HEK293 (cell line): Measurements from ENCODE around the gene PRX.

Experiments
- ZNF138 ChIP-seq: fragments of 450-650 bp; formaldehyde crosslinking; IDR thresholded peaks from 2 replicates; pipeline ENCODE4 v1.5.1; 2016; ENCODE audit warnings: missing biosample characterization, missing genetic modification characterization, borderline replicate concordance
- ZNF366 ChIP-seq: fragments of 450-650 bp; formaldehyde crosslinking; conservative IDR thresholded peaks from 2 replicates; pipeline ENCODE4 v1.5.1; 2016; ENCODE audit warnings: missing biosample characterization, missing genetic modification characterization
- TF ChIP-seq, protein P1 (sequence below): fragments of 450-650 bp; formaldehyde crosslinking; IDR thresholded peaks from 2 replicates; pipeline ENCODE4 v1.5.1; 2016; ENCODE audit warnings: missing biosample characterization, missing genetic modification characterization
- TF ChIP-seq, protein P2 (sequence below): fragments of 450-650 bp; formaldehyde crosslinking; IDR thresholded peaks from 2 replicates; pipeline ENCODE4 v1.5.1; 2016; ENCODE audit warnings: missing biosample characterization, missing genetic modification characterization

DNA sequence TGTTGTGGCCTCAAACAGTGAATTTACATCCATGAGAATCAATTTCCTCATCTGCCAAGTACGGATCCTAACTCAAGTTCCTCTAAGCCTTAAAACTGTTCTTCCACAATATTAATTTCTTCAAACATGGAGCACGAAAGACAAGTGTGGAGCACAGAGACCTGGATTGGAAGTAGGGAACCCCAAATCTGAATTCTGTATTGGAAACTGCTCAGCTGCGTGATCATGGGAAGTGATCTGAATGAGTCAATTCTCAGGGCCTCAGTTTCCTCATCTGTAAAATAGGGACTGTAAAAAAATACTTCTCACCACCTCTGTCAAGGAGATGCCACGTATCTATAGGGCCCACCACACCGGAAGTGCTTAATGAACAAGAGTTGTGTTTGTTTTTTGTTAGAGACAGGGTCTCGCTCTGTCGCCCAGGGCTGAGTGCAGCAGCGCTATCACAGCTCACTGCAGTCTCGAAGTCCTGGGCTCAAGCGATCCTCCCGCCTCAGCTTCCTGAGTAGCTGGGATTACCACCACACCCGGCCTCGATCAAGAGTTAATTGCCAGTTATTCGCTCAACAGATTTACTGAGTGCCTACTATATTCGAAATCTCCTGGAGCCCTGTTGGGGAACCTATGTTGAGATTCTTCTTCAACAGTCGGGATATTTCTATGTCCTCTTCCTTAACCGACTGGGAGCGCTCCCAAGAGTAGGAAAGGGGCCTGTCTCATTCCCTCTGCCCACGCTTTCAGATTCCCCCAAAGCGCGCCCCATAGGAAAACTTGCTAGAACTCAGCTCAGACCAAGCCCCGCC is 29.4 kb upstream of the PRX start:
- TF ChIP-seq, protein P1, sequence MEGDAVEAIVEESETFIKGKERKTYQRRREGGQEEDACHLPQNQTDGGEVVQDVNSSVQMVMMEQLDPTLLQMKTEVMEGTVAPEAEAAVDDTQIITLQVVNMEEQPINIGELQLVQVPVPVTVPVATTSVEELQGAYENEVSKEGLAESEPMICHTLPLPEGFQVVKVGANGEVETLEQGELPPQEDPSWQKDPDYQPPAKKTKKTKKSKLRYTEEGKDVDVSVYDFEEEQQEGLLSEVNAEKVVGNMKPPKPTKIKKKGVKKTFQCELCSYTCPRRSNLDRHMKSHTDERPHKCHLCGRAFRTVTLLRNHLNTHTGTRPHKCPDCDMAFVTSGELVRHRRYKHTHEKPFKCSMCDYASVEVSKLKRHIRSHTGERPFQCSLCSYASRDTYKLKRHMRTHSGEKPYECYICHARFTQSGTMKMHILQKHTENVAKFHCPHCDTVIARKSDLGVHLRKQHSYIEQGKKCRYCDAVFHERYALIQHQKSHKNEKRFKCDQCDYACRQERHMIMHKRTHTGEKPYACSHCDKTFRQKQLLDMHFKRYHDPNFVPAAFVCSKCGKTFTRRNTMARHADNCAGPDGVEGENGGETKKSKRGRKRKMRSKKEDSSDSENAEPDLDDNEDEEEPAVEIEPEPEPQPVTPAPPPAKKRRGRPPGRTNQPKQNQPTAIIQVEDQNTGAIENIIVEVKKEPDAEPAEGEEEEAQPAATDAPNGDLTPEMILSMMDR = no peak
- TF ChIP-seq ZNF366 (tag by site-specific recombination) (no peak), ZNF138 (no peak)
- TF ChIP-seq, protein P2, sequence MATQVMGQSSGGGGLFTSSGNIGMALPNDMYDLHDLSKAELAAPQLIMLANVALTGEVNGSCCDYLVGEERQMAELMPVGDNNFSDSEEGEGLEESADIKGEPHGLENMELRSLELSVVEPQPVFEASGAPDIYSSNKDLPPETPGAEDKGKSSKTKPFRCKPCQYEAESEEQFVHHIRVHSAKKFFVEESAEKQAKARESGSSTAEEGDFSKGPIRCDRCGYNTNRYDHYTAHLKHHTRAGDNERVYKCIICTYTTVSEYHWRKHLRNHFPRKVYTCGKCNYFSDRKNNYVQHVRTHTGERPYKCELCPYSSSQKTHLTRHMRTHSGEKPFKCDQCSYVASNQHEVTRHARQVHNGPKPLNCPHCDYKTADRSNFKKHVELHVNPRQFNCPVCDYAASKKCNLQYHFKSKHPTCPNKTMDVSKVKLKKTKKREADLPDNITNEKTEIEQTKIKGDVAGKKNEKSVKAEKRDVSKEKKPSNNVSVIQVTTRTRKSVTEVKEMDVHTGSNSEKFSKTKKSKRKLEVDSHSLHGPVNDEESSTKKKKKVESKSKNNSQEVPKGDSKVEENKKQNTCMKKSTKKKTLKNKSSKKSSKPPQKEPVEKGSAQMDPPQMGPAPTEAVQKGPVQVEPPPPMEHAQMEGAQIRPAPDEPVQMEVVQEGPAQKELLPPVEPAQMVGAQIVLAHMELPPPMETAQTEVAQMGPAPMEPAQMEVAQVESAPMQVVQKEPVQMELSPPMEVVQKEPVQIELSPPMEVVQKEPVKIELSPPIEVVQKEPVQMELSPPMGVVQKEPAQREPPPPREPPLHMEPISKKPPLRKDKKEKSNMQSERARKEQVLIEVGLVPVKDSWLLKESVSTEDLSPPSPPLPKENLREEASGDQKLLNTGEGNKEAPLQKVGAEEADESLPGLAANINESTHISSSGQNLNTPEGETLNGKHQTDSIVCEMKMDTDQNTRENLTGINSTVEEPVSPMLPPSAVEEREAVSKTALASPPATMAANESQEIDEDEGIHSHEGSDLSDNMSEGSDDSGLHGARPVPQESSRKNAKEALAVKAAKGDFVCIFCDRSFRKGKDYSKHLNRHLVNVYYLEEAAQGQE (tag by site-specific recombination) = no peak
